Measurements from ENCODE around the gene RBBP9. TPM values are rescaled to one million over a fixed set of nuclear protein-coding genes. Genes with fewer than 3 reads are reported as not detected.
A peak's percentile ranks its signal among the peaks of the same experiment; 100 is the strongest.

The RBBP9 gene
- total RNA-seq (1 to 10 TPM; 4.6 to 9.1 (median 6.2) TPM), polyA plus RNA-seq (1 to 10 TPM; 2.1 to 5.2 TPM)
- long read RNA-seq, donor 1, partial matches to known transcripts = 0 of 5 reads
- long read RNA-seq, donor 1, other reads (novel, unspliced or antisense) = 1 of 5 reads
- long read RNA-seq, donor 2, partial matches to known transcripts = 1 of 6 reads
- long read RNA-seq, donor 2, other reads (novel, unspliced or antisense) = 2 of 6 reads
- long read RNA-seq, donor 3, partial matches to known transcripts = 0 of 3 reads
- long read RNA-seq, donor 3, other reads (novel, unspliced or antisense) = 2 of 3 reads

- peak; percentile 99 to 100 (median 100) for ATAC-seq
- TF ChIP-seq POLR2A (IDR thresholded peaks at IDR 0.05) = peak in 1 of 2 donors; percentile 8
- TF ChIP-seq CTCF (IDR thresholded peaks at IDR 0.05) = no peak
- Histone ChIP-seq H3K4me1 (peaks cover 3 to 16% (median 13%) of the 10 kb centered on the region in 12 donors), H3K27ac (peak within 1 kb of the TSS in 11 of 12 donors; percentile 31 to 76 (median 65)), H3K4me3 (peak within 1 kb of the TSS; percentile 66 to 90 (median 76)), H3K9me3 (no peaks in the 10 kb centered on the region), H3K27me3 (no peaks in the 10 kb centered on the region), H3K36me3 (peaks cover 0 to 16% (median 5%) of the 10 kb centered on the region in 9 donors)
- intact Hi-C loops (cut with DNase I) = loop anchor here in 3 of 10 donors (1.0 to 10.0 kb wide), 3 partner anchors 10 to 298 kb away; partner anchors contain the start of genes DZANK1 (in 2 of the 3), POLR3F (in 2 of the 3) and SEC23B (in 1 of the 3)
- 0 to 4% (median 3%) methylated on average over 23 to 31 of the region's 31 CpGs for WGBS, 4 donors
- DNase-seq = peak; percentile 87 to 94 (median 90)
Measured at GRCh38 chr20:18496740-18497592, at the start of gene RBBP9. Gene RBBP9, minus strand, starts transcription at chr20:18497225. Its CDS starts 58 bp downstream, at chr20:18497167.

GRCh38 chr20:18545566-18545965 is 48.5 kb upstream of the RBBP9 start:
- DNase-seq (no peak), ATAC-seq (no peak)
- intact Hi-C loops (cut with DNase I) = loop anchor here in 1 of 10 donors (10.0 kb wide), 1 partner anchor 61 kb away; no protein-coding TSS in a partner anchor
- 91 to 98% (median 95%) methylated on average over 1 of the region's 1 CpG for WGBS, 4 donors
- Histone ChIP-seq H3K27me3 (no peaks in the 10 kb centered on the region), H3K36me3 (peaks cover 0 to 99% (median 97%) of the 10 kb centered on the region in 9 donors), H3K4me3 (no peak overlapping the region), H3K9me3 (no peaks in the 10 kb centered on the region), H3K27ac (no peak overlapping the region), H3K4me1 (no peaks in the 10 kb centered on the region)
- TF ChIP-seq CTCF (IDR thresholded peaks at IDR 0.05) (no peak), POLR2A (IDR thresholded peaks at IDR 0.05) (no peak)

- DNase-seq = peak in 4 of 5 donors; percentile 18 to 69 (median 60)
- intact Hi-C loops (cut with DNase I) = loop anchor here in 1 of 10 donors (10.0 kb wide), 1 partner anchor 59 kb away; no protein-coding TSS in a partner anchor
- peak in 3 of 4 donors; percentile 47 to 89 (median 68) for ATAC-seq
- H3K4me3 ChIP-seq = no peak overlapping the region
- WGBS, 4 donors = 46 to 81% (median 65%) methylated on average over 7 of the region's 7 CpGs
- no peak overlapping the region for H3K27ac ChIP-seq
- H3K27me3 ChIP-seq = no peaks in the 10 kb centered on the region
- no peaks in the 10 kb centered on the region for H3K4me1 ChIP-seq
- H3K36me3 ChIP-seq = peaks cover 0 to 96% (median 93%) of the 10 kb centered on the region in 9 donors
- TF ChIP-seq CTCF (IDR thresholded peaks at IDR 0.05) (no peak), POLR2A (IDR thresholded peaks at IDR 0.05) (no peak)
- no peaks in the 10 kb centered on the region for H3K9me3 ChIP-seq
Measured at GRCh38 chr20:18543932-18544331, 46.9 kb upstream of the RBBP9 start.

All from heart left ventricle (tissue), 16 donors.